BE2C (cell line): Measurements from ENCODE around the gene ZFP36.

Source experiments
- DNase-seq: peaks from one replicate; pipeline ENCODE4 v3.0.0-alpha.2; 2020
- H3K27me3 ChIP-seq: fragments of 250-450 bp; sonication (Bioruptor Pico); 2 replicates; pipeline ENCODE4 v1.5.1; 2020; ENCODE audit warnings: mild to moderate bottlenecking
- H3K36me3 ChIP-seq: fragments of 250-450 bp; sonication (Bioruptor Pico); 2 replicates; pipeline ENCODE4 v1.5.1; 2020; ENCODE audit warnings: mild to moderate bottlenecking
- H3K4me1 ChIP-seq: fragments of 250-450 bp; sonication (Bioruptor Pico); 2 replicates; pipeline ENCODE4 v1.5.1; 2020
- H3K4me3 ChIP-seq: 2 replicates; pipeline ENCODE4 v1.5.1; 2011; ENCODE audit warnings: low read depth, low read length
- H3K9me3 ChIP-seq: fragments of 250-450 bp; sonication (Bioruptor Pico); 2 replicates; pipeline ENCODE4 v1.5.1; 2020
- TF ChIP-seq, protein P1 (sequence below): IDR thresholded peaks from 2 replicates; pipeline ENCODE4 v1.5.1; 2012; ENCODE audit warnings: mild to moderate bottlenecking, low read depth, low read length

ZFP36 gene

GRCh38 chr19:39411081-39411831 is 4.6 kb downstream of the ZFP36 start:
- Histone ChIP-seq H3K27me3 (no peaks in the 10 kb centered on the region), H3K4me1 (peaks cover 9% of the 10 kb centered on the region), H3K36me3 (no peaks in the 10 kb centered on the region; the same call in 1 of the 2 replicates), H3K9me3 (no peaks in the 10 kb centered on the region), H3K4me3 (peak overlapping the region; percentile 44)
- no peak for DNase-seq
- TF ChIP-seq, protein P1, sequence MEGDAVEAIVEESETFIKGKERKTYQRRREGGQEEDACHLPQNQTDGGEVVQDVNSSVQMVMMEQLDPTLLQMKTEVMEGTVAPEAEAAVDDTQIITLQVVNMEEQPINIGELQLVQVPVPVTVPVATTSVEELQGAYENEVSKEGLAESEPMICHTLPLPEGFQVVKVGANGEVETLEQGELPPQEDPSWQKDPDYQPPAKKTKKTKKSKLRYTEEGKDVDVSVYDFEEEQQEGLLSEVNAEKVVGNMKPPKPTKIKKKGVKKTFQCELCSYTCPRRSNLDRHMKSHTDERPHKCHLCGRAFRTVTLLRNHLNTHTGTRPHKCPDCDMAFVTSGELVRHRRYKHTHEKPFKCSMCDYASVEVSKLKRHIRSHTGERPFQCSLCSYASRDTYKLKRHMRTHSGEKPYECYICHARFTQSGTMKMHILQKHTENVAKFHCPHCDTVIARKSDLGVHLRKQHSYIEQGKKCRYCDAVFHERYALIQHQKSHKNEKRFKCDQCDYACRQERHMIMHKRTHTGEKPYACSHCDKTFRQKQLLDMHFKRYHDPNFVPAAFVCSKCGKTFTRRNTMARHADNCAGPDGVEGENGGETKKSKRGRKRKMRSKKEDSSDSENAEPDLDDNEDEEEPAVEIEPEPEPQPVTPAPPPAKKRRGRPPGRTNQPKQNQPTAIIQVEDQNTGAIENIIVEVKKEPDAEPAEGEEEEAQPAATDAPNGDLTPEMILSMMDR = no peak

GRCh38 chr19:39411832-39412099 is 5.1 kb downstream of the ZFP36 start:
- no peaks in the 10 kb centered on the region; the same call in 1 of the 2 replicates for H3K36me3 ChIP-seq
- no peaks in the 10 kb centered on the region for H3K27me3 ChIP-seq
- H3K4me3 ChIP-seq = peak overlapping the region; percentile 44
- DNase-seq = peak; percentile 91
- H3K9me3 ChIP-seq = no peaks in the 10 kb centered on the region
- H3K4me1 ChIP-seq = peaks cover 9% of the 10 kb centered on the region
- TF ChIP-seq, protein P1 = peak; percentile 94

DNA sequence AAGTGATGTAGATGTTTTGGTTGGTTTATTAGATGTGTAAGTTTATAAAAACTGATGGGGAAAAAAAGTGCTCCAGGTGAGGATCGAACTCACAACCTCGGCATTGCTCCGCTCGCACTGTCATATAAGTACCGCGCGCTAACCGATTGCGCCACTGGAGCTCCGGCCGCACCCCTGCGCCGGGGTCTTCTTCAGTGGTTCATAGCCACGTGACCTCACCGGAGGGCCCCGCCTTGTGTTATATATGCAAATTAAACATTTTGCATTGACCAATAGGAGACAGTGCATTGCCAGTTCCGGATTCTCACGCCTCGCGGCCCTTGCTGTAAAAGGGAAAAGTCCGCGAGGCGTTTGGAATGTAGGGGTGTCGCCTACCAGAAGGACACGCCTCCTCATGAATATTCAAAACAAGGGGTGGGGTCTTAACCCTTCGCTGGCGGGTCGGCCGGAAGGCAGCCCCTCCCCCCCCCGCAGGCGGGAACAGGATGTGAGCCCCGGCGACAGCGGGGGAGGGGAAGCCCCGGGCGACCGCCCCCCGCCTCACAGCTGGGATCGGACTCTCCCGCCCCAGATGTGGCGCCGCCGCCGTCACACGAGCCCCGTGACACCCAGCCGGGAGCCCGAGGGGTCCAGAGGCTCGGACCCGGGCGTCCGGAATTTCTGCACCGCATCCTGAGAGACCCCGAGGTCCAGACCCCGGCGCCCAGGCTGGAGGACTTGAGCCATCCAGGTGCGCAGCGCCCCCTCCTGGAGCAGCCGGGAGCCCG is 5.6 kb downstream of the ZFP36 start, which contains the start of gene PLEKHG2:
Gene PLEKHG2 (plus strand): TSS at position 570 of the 767 bp plus-strand sequence. CDS start 1,418 bp downstream, outside the sequence.
- peak; percentile 99 for DNase-seq
- Histone ChIP-seq H3K4me3 (peak within 1 kb of the TSS; percentile 94), H3K36me3 (no peaks in the 10 kb centered on the region; the same call in 1 of the 2 replicates), H3K27me3 (no peaks in the 10 kb centered on the region), H3K9me3 (no peaks in the 10 kb centered on the region), H3K4me1 (peaks cover 9% of the 10 kb centered on the region)
- TF ChIP-seq, protein P1 = peak; percentile 74

GRCh38 chr19:39412867-39413271 is 6.2 kb downstream of the ZFP36 start:
- Histone ChIP-seq H3K27me3 (no peaks in the 10 kb centered on the region), H3K4me3 (peak overlapping the region; percentile 94), H3K4me1 (peaks cover 9% of the 10 kb centered on the region), H3K36me3 (no peaks in the 10 kb centered on the region; the same call in 1 of the 2 replicates), H3K9me3 (no peaks in the 10 kb centered on the region)
- TF ChIP-seq, protein P1 = no peak
- no peak for DNase-seq

GRCh38 chr19:39413272-39413910 is 6.7 kb downstream of the ZFP36 start:
- TF ChIP-seq, protein P1 = no peak
- no peaks in the 10 kb centered on the region for H3K27me3 ChIP-seq
- DNase-seq = peak; percentile 85
- no peaks in the 10 kb centered on the region; the same call in none of the 2 replicates for H3K36me3 ChIP-seq
- H3K4me3 ChIP-seq = peak overlapping the region; percentile 94
- H3K4me1 ChIP-seq = peaks cover 9% of the 10 kb centered on the region
- H3K9me3 ChIP-seq = no peaks in the 10 kb centered on the region
